Pancreas (tissue), 10 donors: ENCODE results near the gene MINDY2. TPM values are rescaled to one million over a fixed set of nuclear protein-coding genes. Genes with fewer than 3 reads are reported as not detected.

Experiments used
- ATAC-seq, 4 donors: fragments of 200-7000 bp; cut with Tn5 transposase; one replicate each; pipeline versions ENCODE4 v1.8.0 to v1.9.1; 2020; ENCODE audit warnings: mild to moderate bottlenecking in 4 of 4, moderate library complexity in 4 of 4
- DNase-seq, 6 donors: peaks; one replicate each; pipeline ENCODE4 v3.0.0-alpha.2; 2020
- FAIRE-seq: peaks from 2 replicates; lab custom pipeline; 2012; peaks lifted over from hg19 to GRCh38; lab: Jason Lieb, UNC
- H3K27ac ChIP-seq, 4 donors: fragments of 200-600 bp; sonication (generic); 1 replicate in 3 of 4; 2 replicates in 1 of 4; pipeline versions ENCODE4 v1.5.0 to v1.8.0; 2020
- H3K27me3 ChIP-seq, 4 donors: fragments of 200-600 bp; one replicate each; pipeline ENCODE4 v1.8.0; 2021
- H3K36me3 ChIP-seq, 3 donors: fragments of 200-600 bp; sonication (generic) in 1 of 3; one replicate each; pipeline versions ENCODE4 v1.5.0 to v1.8.0; 2020 to 2021
- H3K4me1 ChIP-seq, 3 donors: fragments of 200-600 bp; one replicate each; pipeline ENCODE4 v1.8.0; 2021
- H3K4me3 ChIP-seq, 4 donors: fragments of 200-600 bp; sonication (generic) in 2 of 4; one replicate each; pipeline versions ENCODE4 v1.5.0 to v1.8.0; 2020 to 2021
- H3K9me3 ChIP-seq, 4 donors: fragments of 200-600 bp; one replicate each; pipeline ENCODE4 v1.8.0; 2021
- WGBS, 2 donors: extraction: QIAGEN DNeasy Blood & Tissue Kit; methylation state at CpG; one replicate each; pipeline ENCODE4 v1.1.7; 2013; 5-methylcytosine and 5-hydroxymethylcytosine counted together
- intact Hi-C, 3 donors: fragments of 100-400 bp; cut with DNase I; formaldehyde crosslinking; loops; one replicate each; pipeline versions ENCODE4 v1.11.1 to v1.14.2; 2022
- polyA plus RNA-seq, 2 donors: library from polyadenylated mRNA; stranded (reverse); fragments of 200-250 nt; gene quantifications; one replicate each; pipeline ENCODE4 v1.2.3, GENCODE V29; 2013
- total RNA-seq, 6 donors: library from RNA; stranded (reverse); fragmentation: NEBNext Ultra II Directional in 4 of 6; extraction: Animal tissue kit (Norgen Biotek cat#: 25700) in 4 of 6; gene quantifications; one replicate each; pipeline versions ENCODE4 v1.2.1 to v1.2.4, GENCODE V29; 2021 to 2023
- TF ChIP-seq, protein P1 (sequence below), 4 donors: fragments of 200-600 bp; sonication (generic) in 3 of 4; IDR thresholded peaks; one replicate each; pipeline versions ENCODE4 v1.5.0 to v1.8.0; 2021; ENCODE audit warnings: antibody characterized with exemption in 4 of 4
- donor health status: healthy with polysubstance abuse.
- donor health status: DM: no; HTN: no; CAD: no; lungs with moderate emphysema.
- donor health status: DM: no; HTN: no; CAD: no.
- donor health status: control.
- donor health status: control.
- donor health status: Bipolar disorder and iron deficiency.
- donor health status: DM: yes; HTN: yes; CAD: no.
- donor health status: DM: no; HTN: no; CAD: no.
- donor health status: DM: no; HTN: no; CAD: no.
- donor health status: DM: yes; HTN: yes; CAD: no.

The MINDY2 gene
- total and polyA plus RNA-seq, 8 donors, result 2.8 to 11.6 (median 5.7) TPM

GRCh38 chr15:58732625-58733363 is 38.3 kb upstream of the MINDY2 start:
- TF ChIP-seq, protein P1, sequence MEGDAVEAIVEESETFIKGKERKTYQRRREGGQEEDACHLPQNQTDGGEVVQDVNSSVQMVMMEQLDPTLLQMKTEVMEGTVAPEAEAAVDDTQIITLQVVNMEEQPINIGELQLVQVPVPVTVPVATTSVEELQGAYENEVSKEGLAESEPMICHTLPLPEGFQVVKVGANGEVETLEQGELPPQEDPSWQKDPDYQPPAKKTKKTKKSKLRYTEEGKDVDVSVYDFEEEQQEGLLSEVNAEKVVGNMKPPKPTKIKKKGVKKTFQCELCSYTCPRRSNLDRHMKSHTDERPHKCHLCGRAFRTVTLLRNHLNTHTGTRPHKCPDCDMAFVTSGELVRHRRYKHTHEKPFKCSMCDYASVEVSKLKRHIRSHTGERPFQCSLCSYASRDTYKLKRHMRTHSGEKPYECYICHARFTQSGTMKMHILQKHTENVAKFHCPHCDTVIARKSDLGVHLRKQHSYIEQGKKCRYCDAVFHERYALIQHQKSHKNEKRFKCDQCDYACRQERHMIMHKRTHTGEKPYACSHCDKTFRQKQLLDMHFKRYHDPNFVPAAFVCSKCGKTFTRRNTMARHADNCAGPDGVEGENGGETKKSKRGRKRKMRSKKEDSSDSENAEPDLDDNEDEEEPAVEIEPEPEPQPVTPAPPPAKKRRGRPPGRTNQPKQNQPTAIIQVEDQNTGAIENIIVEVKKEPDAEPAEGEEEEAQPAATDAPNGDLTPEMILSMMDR (IDR thresholded peaks at IDR 0.05), result no peak
- FAIRE-seq (no peak), ATAC-seq (peak in 2 of 4 donors; percentile 32 to 59), DNase-seq (no peak)
- Histone ChIP-seq H3K4me1 (peaks cover 0 to 6% (median 4%) of the 10 kb centered on the region in 3 donors), H3K4me3 (no peak overlapping the region), H3K27me3 (no peaks in the 10 kb centered on the region), H3K9me3 (no peaks in the 10 kb centered on the region), H3K27ac (no peak overlapping the region), H3K36me3 (no peaks in the 10 kb centered on the region)
- 87 to 88% methylated on average over 4 of the region's 4 CpGs for whole genome bisulfite sequencing, 2 donors
- intact Hi-C loops, result no loop called here

DNA sequence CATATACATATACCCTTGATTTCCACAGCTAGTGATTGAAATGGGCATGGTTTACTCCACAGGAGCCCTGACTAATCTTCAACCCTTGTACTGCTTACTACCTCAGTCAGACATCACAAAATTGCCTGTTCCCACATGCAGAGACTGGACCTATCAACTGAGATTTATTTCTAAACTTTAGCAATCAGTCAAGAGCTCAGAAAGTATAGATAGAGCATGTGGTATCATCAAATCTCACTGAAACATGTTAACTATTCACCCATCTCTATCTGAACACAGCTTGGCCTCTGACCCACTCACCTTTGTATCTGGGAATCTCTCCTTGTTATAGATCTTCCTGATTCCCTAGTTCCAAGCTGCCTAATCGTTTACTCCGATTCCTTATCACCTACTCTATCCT is 36.2 kb upstream of the MINDY2 start:
- ATAC-seq (no peak), FAIRE-seq (no peak), DNase-seq (no peak)
- no peak overlapping the region for H3K4me3 ChIP-seq
- H3K27ac ChIP-seq, result no peak overlapping the region
- intact Hi-C loops, result no loop called here
- TF ChIP-seq, protein P1 (IDR thresholded peaks at IDR 0.05), result no peak
- 21 to 29% methylated on average over 2 of the region's 2 CpGs for WGBS, 2 donors
- H3K27me3 ChIP-seq, result no peaks in the 10 kb centered on the region
- H3K36me3 ChIP-seq, result no peaks in the 10 kb centered on the region
- H3K4me1 ChIP-seq, result peaks cover 0 to 7% (median 5%) of the 10 kb centered on the region in 3 donors
- H3K9me3 ChIP-seq, result no peaks in the 10 kb centered on the region

GRCh38 chr15:58736018-58736643 is 35.0 kb upstream of the MINDY2 start:
- ATAC-seq, result no peak
- no peak overlapping the region for H3K27ac ChIP-seq
- H3K4me3 ChIP-seq, result no peak overlapping the region
- H3K36me3 ChIP-seq, result no peaks in the 10 kb centered on the region
- no peak for DNase-seq
- H3K4me1 ChIP-seq, result peaks cover 0 to 7% (median 0%) of the 10 kb centered on the region in 3 donors
- H3K27me3 ChIP-seq, result no peaks in the 10 kb centered on the region
- TF ChIP-seq, protein P1 (IDR thresholded peaks at IDR 0.05), result no peak
- intact Hi-C loops, result no loop called here
- WGBS, 2 donors, result 76 to 78% methylated on average over 2 of the region's 2 CpGs
- FAIRE-seq, result no peak
- no peaks in the 10 kb centered on the region for H3K9me3 ChIP-seq

- TF ChIP-seq, protein P1 (IDR thresholded peaks at IDR 0.05), result no peak
- H3K9me3 ChIP-seq, result no peaks in the 10 kb centered on the region
- no peak for DNase-seq
- H3K27me3 ChIP-seq, result no peaks in the 10 kb centered on the region
- intact Hi-C loops, result no loop called here
- FAIRE-seq, result no peak
- no peaks in the 10 kb centered on the region for H3K36me3 ChIP-seq
- 64 to 75% methylated on average over 3 of the region's 3 CpGs for WGBS, 2 donors
- H3K27ac ChIP-seq, result no peak overlapping the region
- peaks cover 0 to 17% (median 0%) of the 10 kb centered on the region in 3 donors for H3K4me1 ChIP-seq
- H3K4me3 ChIP-seq, result no peak overlapping the region
- ATAC-seq, result no peak
These were observed 33.8 kb upstream of the MINDY2 start for GRCh38 chr15:58737298-58737697.
